ENCODE results near the gene KRTAP15-1. TPM values are rescaled to one million over a fixed set of nuclear protein-coding genes. Genes with fewer than 3 reads are reported as not detected.

Gene KRTAP15-1
- polyA plus RNA-seq (2011; rRNA removed) (not detected in 2 replicates), polyA plus RNA-seq (2017; fragmentation: RNase III; extraction: RNeasy Plus Mini Kit Qiagen cat#74134 plus additional on column Dnase treatment) (not detected in 3 replicates), polyA minus RNA-seq (2011; rRNA and poly(A)+ RNA removed) (not detected in 2 replicates)
- not detected in 2 replicates for polyA plus RNA-seq (2012; cell fraction: cytosol; rRNA removed)
- polyA plus RNA-seq (2012; cell fraction: nucleus; rRNA removed) = not detected in 2 replicates

GRCh38 chr21:30439975-30440374 is at the start of gene KRTAP15-1:
KRTAP15-1 (plus strand) TSS chr21:30440275; CDS start chr21:30440328, 53 bp downstream.
- POLR2A ChIA-PET = no interaction called here
- Histone ChIP-seq H3K4me1 (no peaks in the 10 kb centered on the region), H3K4me3 (no peak within 1 kb of the TSS), H3K9me3 (no peaks in the 10 kb centered on the region), H3K27ac (no peak within 1 kb of the TSS), H3K4me2 (no peak within 1 kb of the TSS)
- DNase-seq (ENCODE audit: low read depth in 1 of 2, low spot score in 1 of 2) (no peak), FAIRE-seq (no peak), ATAC-seq (no peak)
- WGBS (ENCODE audit: missing lambda C conversion rate) = 42% methylated on average over 5 of the region's 5 CpGs
- CTCF ChIA-PET = interaction anchor here (0.6 kb wide), 1 partner anchor 154 kb away, joined by 3 read pairs; no protein-coding TSS in a partner anchor
- TF ChIP-seq GATA3 (IDR thresholded peaks at IDR 0.05; ENCODE audit: borderline replicate concordance) (no peak), HES2 (IDR thresholded peaks at IDR 0.05) (no peak), FOXS1 (CRISPR knock-in tag; IDR thresholded peaks at IDR 0.05) (no peak), HOXB5 (CRISPR knock-in tag; IDR thresholded peaks at IDR 0.05) (no peak), SMC3 (IDR thresholded peaks at IDR 0.05) (no peak), PHF8 (IDR thresholded peaks at IDR 0.05; ENCODE audit: borderline replicate concordance, low read depth) (no peak), BCL3 (IDR thresholded peaks at IDR 0.05) (no peak), RFX5 (IDR thresholded peaks at IDR 0.05) (no peak), MYC (IDR thresholded peaks at IDR 0.05; ENCODE audit: borderline replicate concordance, low read length) (no peak), ZNF302 (CRISPR knock-in tag; IDR thresholded peaks at IDR 0.05) (no peak), HEYL (CRISPR knock-in tag; IDR thresholded peaks at IDR 0.05) (no peak), TFCP2L1 (CRISPR knock-in tag; IDR thresholded peaks at IDR 0.05) (no peak), NR3C1 (IDR thresholded peaks at IDR 0.05) (no peak), NFE2L2 (conservative IDR thresholded peaks at IDR 0.05; ENCODE audit: low read length) (no peak)

GRCh38 chr21:30391492-30392025 is 48.5 kb upstream of the KRTAP15-1 start:
- POLR2A ChIA-PET = no interaction called here
- no peak for DNase-seq (ENCODE audit: low read depth in 1 of 2, low spot score in 1 of 2)
- no peak overlapping the region for H3K4me3 ChIP-seq
- no peaks in the 10 kb centered on the region for H3K9me3 ChIP-seq
- 2% methylated on average over 2 of the region's 2 CpGs for WGBS (ENCODE audit: missing lambda C conversion rate)
- no peak for ATAC-seq
- no peak for TF ChIP-seq ZNF302 (CRISPR knock-in tag; IDR thresholded peaks at IDR 0.05)
- TF ChIP-seq RNF2 (IDR thresholded peaks at IDR 0.05; ENCODE audit: borderline replicate concordance, low read depth) = no peak
- no peak for TF ChIP-seq RARB (CRISPR knock-in tag; IDR thresholded peaks at IDR 0.05)
- no peak for TF ChIP-seq CBX8 (IDR thresholded peaks at IDR 0.05)
- TF ChIP-seq EHMT2 (IDR thresholded peaks at IDR 0.05; ENCODE audit: low read depth) = no peak
- no peak for TF ChIP-seq CEBPB (IDR thresholded peaks at IDR 0.05)
- no peak for TF ChIP-seq HOXB5 (CRISPR knock-in tag; IDR thresholded peaks at IDR 0.05)
- TF ChIP-seq JUN (IDR thresholded peaks at IDR 0.05) = no peak
- TF ChIP-seq NR3C1 (IDR thresholded peaks at IDR 0.05) = no peak
- TF ChIP-seq KDM1A (IDR thresholded peaks at IDR 0.05; ENCODE audit: low read depth) = no peak
- no peak for TF ChIP-seq FOXS1 (CRISPR knock-in tag; IDR thresholded peaks at IDR 0.05)
- no peak for TF ChIP-seq HOXA7 (CRISPR knock-in tag; IDR thresholded peaks at IDR 0.05)
- TF ChIP-seq BHLHE40 (IDR thresholded peaks at IDR 0.05; ENCODE audit: low read depth, low read length) = no peak
- no peak for TF ChIP-seq HEYL (CRISPR knock-in tag; IDR thresholded peaks at IDR 0.05)
- no peak for TF ChIP-seq NPAS2 (CRISPR knock-in tag; IDR thresholded peaks at IDR 0.05; ENCODE audit: borderline replicate concordance)
- no peak for TF ChIP-seq CBX2 (IDR thresholded peaks at IDR 0.05; ENCODE audit: borderline replicate concordance, low read depth)
- no peak for TF ChIP-seq PHF8 (IDR thresholded peaks at IDR 0.05; ENCODE audit: borderline replicate concordance, low read depth)
- no peak for TF ChIP-seq HDAC2 (IDR thresholded peaks at IDR 0.05)
- TF ChIP-seq ATOH8 (CRISPR knock-in tag; IDR thresholded peaks at IDR 0.05; ENCODE audit: low read depth) = no peak
- no peak for TF ChIP-seq HMGXB4 (CRISPR knock-in tag; IDR thresholded peaks at IDR 0.05; ENCODE audit: borderline replicate concordance)
- FAIRE-seq = no peak
- H3K4me1 ChIP-seq = no peaks in the 10 kb centered on the region
- H3K4me2 ChIP-seq = no peak overlapping the region
- no peak overlapping the region for H3K27ac ChIP-seq
- CTCF ChIA-PET = no interaction called here

All from A549 (cell line).